Kidney glomerular epithelial cell (primary cell): Measurements from ENCODE around the gene CCNK.

Experiments
- DNase-seq: peaks from one replicate; lab custom pipeline; 2025; lab: John Stamatoyannopoulos, UW

The CCNK gene

GRCh38 chr14:99535908-99536778 is 54.9 kb downstream of the CCNK start:
- DNase-seq = no peak

- DNase-seq = peak; percentile 72
Observed at GRCh38 chr14:99537399-99537798, 56.2 kb downstream of the CCNK start.

- DNase-seq = no peak
Observed at GRCh38 chr14:99538275-99538674, 57.1 kb downstream of the CCNK start.

GRCh38 chr14:99538733-99539132 is 57.5 kb downstream of the CCNK start:
- no peak for DNase-seq

GRCh38 chr14:99539491-99539890 is 58.3 kb downstream of the CCNK start:
- DNase-seq = no peak

- no peak for DNase-seq
Observed at GRCh38 chr14:99540196-99541032, 59.2 kb downstream of the CCNK start.

- no peak for DNase-seq
Observed at GRCh38 chr14:99541211-99541610, 60.0 kb downstream of the CCNK start.

- DNase-seq = no peak
Observed at GRCh38 chr14:99541677-99542470, 60.7 kb downstream of the CCNK start.

- DNase-seq = no peak
Observed at GRCh38 chr14:99542566-99542965, 61.4 kb downstream of the CCNK start.

- DNase-seq = no peak
Observed at GRCh38 chr14:99543370-99543769, 62.2 kb downstream of the CCNK start.

- no peak for DNase-seq
Observed at GRCh38 chr14:99543985-99544384, 62.8 kb downstream of the CCNK start.

- peak; percentile 38 for DNase-seq
Observed at GRCh38 chr14:99544991-99545390, 63.8 kb downstream of the CCNK start.

- no peak for DNase-seq
Observed at GRCh38 chr14:99545586-99545985, 64.4 kb downstream of the CCNK start.

- peak; percentile 21 for DNase-seq
Observed at GRCh38 chr14:99546234-99546879, 65.1 kb downstream of the CCNK start.

- no peak for DNase-seq
Observed at GRCh38 chr14:99548255-99548654, 67.0 kb downstream of the CCNK start.

GRCh38 chr14:99548871-99549515 is 67.8 kb downstream of the CCNK start:
- no peak for DNase-seq

- no peak for DNase-seq
Observed at GRCh38 chr14:99549684-99550083, 68.5 kb downstream of the CCNK start.

GRCh38 chr14:99550387-99550992 is 69.3 kb downstream of the CCNK start:
- DNase-seq = no peak

GRCh38 chr14:99551034-99551922 is 70.1 kb downstream of the CCNK start:
- no peak for DNase-seq
